Stimulated activated CD4-positive, alpha-beta T cell treated with anti-CD3 and anti-CD28 coated beads, Interleukin-1b, Interleukin-23, amount 100 ng/mL, for 24 hours (primary cell): ENCODE data around the gene MATCAP1.

Experiments
- DNase-seq, 4 experiments: peaks; one replicate each; pipeline ENCODE4 v3.0.0-alpha.2; 2020; ENCODE audit warnings: low read depth in 4 of 4, low spot score in 1 of 4

MATCAP1 gene

GRCh38 chr16:67158637-67159600, 24.8 kb downstream of the MATCAP1 start:
- DNase-seq = peak in 1 of 4 experiments; percentile 78

- DNase-seq = no peak
Measured at GRCh38 chr16:67157892-67158635, 25.7 kb downstream of the MATCAP1 start.

GRCh38 chr16:67157106-67157748, 26.5 kb downstream of the MATCAP1 start:
- no peak for DNase-seq

GRCh38 chr16:67156143-67156844, 27.5 kb downstream of the MATCAP1 start:
- DNase-seq = no peak

- peak; percentile 61 to 73 (median 65) for DNase-seq
Measured at GRCh38 chr16:67155295-67156142, 28.2 kb downstream of the MATCAP1 start.

- DNase-seq = no peak
Measured at GRCh38 chr16:67154578-67155294, 29.0 kb downstream of the MATCAP1 start.

GRCh38 chr16:67151431-67152097, 32.2 kb downstream of the MATCAP1 start:
- DNase-seq = no peak

GRCh38 chr16:67150833-67151396, 32.8 kb downstream of the MATCAP1 start, which contains the start of gene B3GNT9:
TSS of gene B3GNT9 (minus strand) at chr16:67150998. CDS start at chr16:67150485, 513 bp downstream.
- DNase-seq = no peak

GRCh38 chr16:67150047-67150832, 33.5 kb downstream of the MATCAP1 start:
- DNase-seq = no peak

GRCh38 chr16:67149276-67150046, 34.3 kb downstream of the MATCAP1 start:
- no peak for DNase-seq

- no peak for DNase-seq
Measured at GRCh38 chr16:67148656-67149275, 35.0 kb downstream of the MATCAP1 start.

GRCh38 chr16:67148221-67148620, 35.5 kb downstream of the MATCAP1 start:
- DNase-seq = no peak

- DNase-seq = no peak
Measured at GRCh38 chr16:67147437-67148140, 36.2 kb downstream of the MATCAP1 start.

- no peak for DNase-seq
Measured at GRCh38 chr16:67146523-67147357, 37.0 kb downstream of the MATCAP1 start.

- no peak for DNase-seq
Measured at GRCh38 chr16:67145746-67146145, 38.0 kb downstream of the MATCAP1 start.
